22Rv1 (cell line): Measurements from ENCODE around the gene TMEM43.
"Not testable (repeated sequence)": the region's sequence is repeated elsewhere in the genome, so short reads cannot be mapped to it uniquely, and the experiment has no call there.

ENCODE experiments used
- H3K27ac ChIP-seq: fragments of 450-650 bp; 2 replicates; pipeline ENCODE4 v1.5.1; 2017
- CTCF ChIP-seq: fragments of 450-650 bp; IDR thresholded peaks from 2 replicates; pipeline ENCODE4 v1.5.1; 2017; ENCODE audit warnings: mild to moderate bottlenecking
- ZFX ChIP-seq: fragments of 450-650 bp; IDR thresholded peaks from 2 replicates; pipeline ENCODE4 v1.6.1; 2017; ENCODE audit warnings: antibody characterized with exemption, borderline replicate concordance

TMEM43 gene

GRCh38 chr3:14124615-14125192 is at the start of gene TMEM43, which contains the start of gene CHCHD4:
Gene TMEM43 (plus strand): TSS chr3:14125052. CDS start chr3:14125194, 142 bp downstream.
Gene CHCHD4 (minus strand): TSS chr3:14124870. CDS start chr3:14124676, 194 bp downstream.
- TF ChIP-seq CTCF (no peak), ZFX (no peak)
- H3K27ac ChIP-seq: peak within 1 kb of the TSS; percentile 82

GRCh38 chr3:14075233-14075632 is 49.6 kb upstream of the TMEM43 start:
- not testable (repeated sequence) for H3K27ac ChIP-seq

GRCh38 chr3:14077310-14077709 is 47.5 kb upstream of the TMEM43 start:
- no peak for TF ChIP-seq ZFX
- no peak for TF ChIP-seq CTCF
- H3K27ac ChIP-seq: no peak overlapping the region

GRCh38 chr3:14082108-14082657 is 42.7 kb upstream of the TMEM43 start:
- no peak overlapping the region for H3K27ac ChIP-seq
- TF ChIP-seq CTCF (no peak), ZFX (no peak)

- H3K27ac ChIP-seq: not testable (repeated sequence)
Measured at GRCh38 chr3:14087461-14087860, 37.4 kb upstream of the TMEM43 start.

- not testable (repeated sequence) for H3K27ac ChIP-seq
Measured at GRCh38 chr3:14091959-14092358, 32.9 kb upstream of the TMEM43 start.

- TF ChIP-seq ZFX (no peak), CTCF (no peak)
- H3K27ac ChIP-seq: no peak overlapping the region
Measured at GRCh38 chr3:14092464-14092863, 32.4 kb upstream of the TMEM43 start.

GRCh38 chr3:14093831-14094230 is 31.0 kb upstream of the TMEM43 start:
- no peak for TF ChIP-seq CTCF
- no peak for TF ChIP-seq ZFX
- H3K27ac ChIP-seq: no peak overlapping the region

GRCh38 chr3:14096742-14097141 is 28.1 kb upstream of the TMEM43 start:
- TF ChIP-seq CTCF: peak; percentile 8; the same call in 1 of the 2 replicates
- TF ChIP-seq ZFX: no peak
- no peak overlapping the region for H3K27ac ChIP-seq
